A549 treated with CORT108297 at 1 μM for 4 hours (cell line): ENCODE measurements around the gene SHISAL2A. TPM values are rescaled to one million over a fixed set of nuclear protein-coding genes. Genes with fewer than 3 reads are reported as not detected.

Experiments
- total RNA-seq: library from RNA; stranded (reverse); fragments of 200-300 nt; extraction: Qiagen RNA extraction; gene quantifications from 5 replicates; pipeline ENCODE4 v1.2.3, GENCODE V29; 2022

Gene SHISAL2A
- total RNA-seq = 0.12 to 0.31 TPM (median 0.21 TPM) in 3 of 5 replicates, not detected in the others

GRCh38 chr1:52632732-52633290 is at the start of gene SHISAL2A:
TSS of gene SHISAL2A (plus strand) at chr1:52633168. CDS start at chr1:52633494, 326 bp downstream.

GRCh38 chr1:52601991-52602855 is 30.7 kb upstream of the SHISAL2A start, which contains the start of gene GPX7:
TSS of gene GPX7 (plus strand) at chr1:52602371. CDS start at chr1:52602410, 39 bp downstream.

GRCh38 chr1:52697795-52698674 is 65.1 kb downstream of the SHISAL2A start, which contains the start of gene COA7:
TSS of gene COA7 (minus strand) at chr1:52698347. CDS start at chr1:52698326, 21 bp downstream.

Other genes starting within 250 kb of the SHISAL2A start
- 18.0 to 19.7 TPM (median 18.6 TPM) in 5 replicates for gene ORC1, start 228.7 kb upstream of the SHISAL2A start, total RNA-seq
- 18.1 to 20.2 TPM (median 19.8 TPM) in 5 replicates for gene PRPF38A, start 228.6 kb upstream of the SHISAL2A start, total RNA-seq
- 15.3 to 23.2 TPM (median 16.5 TPM) in 5 replicates for gene TUT4, start 80.1 kb upstream of the SHISAL2A start, total RNA-seq
- gene GPX7, start 30.8 kb upstream of the SHISAL2A start, total RNA-seq = not detected in 5 replicates
- gene COA7, start 65.2 kb downstream of the SHISAL2A start, total RNA-seq = 19.6 to 22.2 TPM (median 21.6 TPM) in 5 replicates
- gene ZYG11B, start 93.3 kb downstream of the SHISAL2A start, total RNA-seq = 3.5 to 5.7 TPM (median 4.5 TPM) in 5 replicates
- 2.2 to 2.6 TPM (median 2.3 TPM) in 5 replicates for gene ZYG11A, start 209.6 kb downstream of the SHISAL2A start, total RNA-seq